KMS-11 (cell line): ENCODE measurements around the gene ERV3-1.
"Not testable (repeated sequence)": the region's sequence is repeated elsewhere in the genome, so short reads cannot be mapped to it uniquely, and the experiment has no call there.

Source experiments
- H2AFZ ChIP-seq: fragments of 200-600 bp; sonication (generic); 2 replicates; pipeline ENCODE4 v1.6.1; 2016; ENCODE audit warnings: antibody characterized with exemption, mixed run types, low read depth
- H3K27ac ChIP-seq: fragments of 200-600 bp; sonication (generic); 2 replicates; pipeline ENCODE4 v1.6.1; 2016; ENCODE audit warnings: mild to moderate bottlenecking, mixed run types
- H3K27me3 ChIP-seq: fragments of 200-600 bp; sonication (generic); 2 replicates; pipeline ENCODE4 v1.6.1; 2017; ENCODE audit warnings: mild to moderate bottlenecking, low read depth, mixed run types, moderate library complexity; ENCODE audit not compliant: insufficient read depth
- H3K36me3 ChIP-seq: fragments of 200-600 bp; sonication (generic); 2 replicates; pipeline ENCODE4 v1.6.1; 2017; ENCODE audit warnings: mild to moderate bottlenecking, mixed run types; ENCODE audit not compliant: insufficient read depth
- H3K4me1 ChIP-seq: fragments of 200-600 bp; sonication (generic); 2 replicates; pipeline ENCODE4 v1.6.1; 2016; ENCODE audit warnings: mild to moderate bottlenecking, low read depth, mixed run types; ENCODE audit not compliant: poor library complexity, severe bottlenecking
- H3K4me2 ChIP-seq: fragments of 200-600 bp; sonication (generic); 2 replicates; pipeline ENCODE4 v1.7.0; 2016; ENCODE audit warnings: mild to moderate bottlenecking, mixed run types
- H3K4me3 ChIP-seq: fragments of 200-600 bp; sonication (generic); IDR thresholded peaks from 2 replicates; pipeline ENCODE4 v1.6.1; 2017; ENCODE audit warnings: low read depth, low read length, mixed read lengths; ENCODE audit not compliant: insufficient read depth
- H3K79me2 ChIP-seq: fragments of 200-600 bp; sonication (generic); 2 replicates; pipeline ENCODE4 v1.6.1; 2016; ENCODE audit warnings: low read depth, mixed run types; ENCODE audit not compliant: insufficient read depth
- H3K9ac ChIP-seq: fragments of 200-600 bp; sonication (generic); 2 replicates; pipeline ENCODE4 v1.6.1; 2016; ENCODE audit warnings: mild to moderate bottlenecking, mixed run types
- H4K20me1 ChIP-seq: fragments of 200-600 bp; sonication (generic); 2 replicates; pipeline ENCODE4 v1.6.1; 2016; ENCODE audit warnings: mild to moderate bottlenecking, mixed run types; ENCODE audit not compliant: insufficient read depth
- CTCF ChIP-seq: fragments of 200-600 bp; sonication (generic); conservative IDR thresholded peaks from 2 replicates; pipeline ENCODE4 v1.6.1; 2017; ENCODE audit warnings: low read depth, mild to moderate bottlenecking, antibody characterized with exemption, low read length, moderate library complexity, mixed read lengths

The ERV3-1 gene

GRCh38 chr7:64945503-64946175 is 60.8 kb downstream of the ERV3-1 start:
- Histone ChIP-seq H3K4me3 (no peak overlapping the region), H4K20me1 (no peaks in the 10 kb centered on the region), H3K27me3 (no peaks in the 10 kb centered on the region), H3K9ac (no peak overlapping the region), H2AFZ (no peak overlapping the region), H3K4me1 (no peaks in the 10 kb centered on the region), H3K79me2 (no peaks in the 10 kb centered on the region), H3K4me2 (no peak overlapping the region), H3K27ac (no peak overlapping the region), H3K36me3 (no peaks in the 10 kb centered on the region)
- no peak for TF ChIP-seq CTCF

- not testable (repeated sequence) for H2AFZ ChIP-seq, H3K27me3 ChIP-seq, H3K9ac ChIP-seq, H3K79me2 ChIP-seq, H3K4me1 ChIP-seq, H3K27ac ChIP-seq, H3K36me3 ChIP-seq, H4K20me1 ChIP-seq, H3K4me3 ChIP-seq, H3K4me2 ChIP-seq
Observed at GRCh38 chr7:64944667-64945502, 61.6 kb downstream of the ERV3-1 start.
